CD14-positive monocyte (primary cell): Measurements from ENCODE around the gene DEF6. TPM values are rescaled to one million over a fixed set of nuclear protein-coding genes. Genes with fewer than 3 reads are reported as not detected.

ENCODE experiments used
- DNase-seq, 3 donors: peaks; one replicate each; pipeline ENCODE4 v3.0.0-alpha.2; 2011 to 2022
- H2AFZ ChIP-seq: 2 replicates; pipeline ENCODE4 v1.6.0; 2012; ENCODE audit warnings: mild to moderate bottlenecking, low read depth, low read length, inconsistent platforms; ENCODE audit not compliant: insufficient read depth, poor library complexity, severe bottlenecking
- H3K27ac ChIP-seq, 2 donors: 1 replicate in 1 of 2; 2 replicates in 1 of 2; pipeline ENCODE4 v1.5.1; 2012 to 2013; ENCODE audit warnings: low read length in 2 of 2, control low read depth in 1 of 2, inconsistent platforms in 1 of 2, low read depth in 1 of 2, mild to moderate bottlenecking in 1 of 2
- H3K27me3 ChIP-seq, 2 donors: one replicate each; pipeline versions ENCODE4 v1.6.0 to v1.6.1; 2011 to 2013; ENCODE audit warnings: low read length in 2 of 2; ENCODE audit not compliant: control insufficient read depth in 2 of 2, insufficient read depth in 2 of 2
- H3K36me3 ChIP-seq, 2 donors: replicated peaks in 1 of 2; 1 replicate in 1 of 2; 2 replicates in 1 of 2; pipeline versions ENCODE4 v1.5.1 to v1.6.1; 2012 to 2013; ENCODE audit warnings: low read length in 2 of 2, control low read depth in 1 of 2, inconsistent platforms in 1 of 2, mild to moderate bottlenecking in 1 of 2; ENCODE audit not compliant: insufficient read depth in 2 of 2, control insufficient read depth in 1 of 2
- H3K4me1 ChIP-seq, 2 donors: 1 replicate in 1 of 2; 2 replicates in 1 of 2; pipeline versions ENCODE4 v1.5.1 to v1.6.1; 2012 to 2013; ENCODE audit warnings: low read length in 2 of 2, control low read depth in 1 of 2, inconsistent platforms in 1 of 2, mild to moderate bottlenecking in 1 of 2, moderate library complexity in 1 of 2; ENCODE audit not compliant: insufficient read depth in 2 of 2, control insufficient read depth in 1 of 2
- H3K4me2 ChIP-seq: replicated peaks from 2 replicates; pipeline ENCODE3; 2012; ENCODE audit warnings: low read length, moderate library complexity, mild to moderate bottlenecking; ENCODE audit not compliant: poor library complexity, severe bottlenecking; ENCODE audit errors: extremely low read depth
- H3K4me3 ChIP-seq, 3 experiments: fragments of 200-600 bp in 1 of 3; sonication (generic) in 1 of 3; replicated peaks in 1 of 3; 1 replicate in 2 of 3; 2 replicates in 1 of 3; pipeline ENCODE4 v1.5.1; 2011 to 2013; ENCODE audit warnings: low read length in 3 of 3, mild to moderate bottlenecking in 3 of 3, control low read depth in 2 of 3, low read depth in 2 of 3, inconsistent platforms in 1 of 3, moderate library complexity in 1 of 3
- H3K79me2 ChIP-seq: 2 replicates; pipeline ENCODE4 v1.6.0; 2012; ENCODE audit warnings: mild to moderate bottlenecking, control low read depth, inconsistent platforms, low read length, moderate library complexity; ENCODE audit not compliant: insufficient read depth
- H3K9ac ChIP-seq: 2 replicates; pipeline ENCODE4 v1.6.0; 2017; ENCODE audit warnings: low read length, mild to moderate bottlenecking; ENCODE audit not compliant: insufficient read depth, poor library complexity, severe bottlenecking
- H3K9me3 ChIP-seq, 2 donors: replicated peaks in 1 of 2; 1 replicate in 1 of 2; 2 replicates in 1 of 2; pipeline versions ENCODE4 v1.5.1 to v1.6.1; 2012 to 2013; ENCODE audit warnings: low read length in 2 of 2, control low read depth in 1 of 2; ENCODE audit not compliant: control insufficient read depth in 1 of 2, insufficient read depth in 1 of 2
- H4K20me1 ChIP-seq: 2 replicates; pipeline ENCODE4 v1.6.0; 2012; ENCODE audit warnings: mild to moderate bottlenecking, low read length, control low read depth, moderate library complexity; ENCODE audit not compliant: insufficient read depth
- H3K27ac Mint-ChIP-seq, 7 donors: one replicate each; pipeline ENCODE4 v1.8.0; 2020; ENCODE audit warnings: mild to moderate bottlenecking in 7 of 7, mixed read lengths in 7 of 7, moderate library complexity in 6 of 7, inconsistent platforms in 2 of 7
- H3K27me3 Mint-ChIP-seq, 3 donors: one replicate each; pipeline ENCODE4 v1.8.0; 2021 to 2022; ENCODE audit warnings: low read depth in 3 of 3, mild to moderate bottlenecking in 3 of 3, mixed read lengths in 3 of 3, moderate library complexity in 3 of 3, inconsistent platforms in 1 of 3
- H3K36me3 Mint-ChIP-seq, 2 donors: one replicate each; pipeline ENCODE4 v1.8.0; 2020; ENCODE audit warnings: mixed read lengths in 2 of 2, inconsistent platforms in 1 of 2, mild to moderate bottlenecking in 1 of 2
- H3K4me1 Mint-ChIP-seq: one replicate; pipeline ENCODE4 v1.8.0; 2020; ENCODE audit warnings: mild to moderate bottlenecking, mixed read lengths
- H3K4me3 Mint-ChIP-seq, 2 donors: one replicate each; pipeline ENCODE4 v1.8.0; 2020; ENCODE audit warnings: mild to moderate bottlenecking in 2 of 2, mixed read lengths in 2 of 2, moderate library complexity in 1 of 2
- H3K9me3 Mint-ChIP-seq, 7 donors: one replicate each; pipeline ENCODE4 v1.8.0; 2020 to 2022; ENCODE audit warnings: mixed read lengths in 7 of 7, mild to moderate bottlenecking in 6 of 7, moderate library complexity in 6 of 7, inconsistent platforms in 2 of 7
- CTCF ChIP-seq: fragments of 200-600 bp; IDR thresholded peaks from one replicate; pipeline ENCODE4 v1.8.0; 2022; ENCODE audit warnings: antibody characterized with exemption, mild to moderate bottlenecking
- WGBS: methylation state at CpG from one replicate; pipeline ENCODE4 v1.1.5; 2013; ENCODE audit warnings: missing lambda C conversion rate; ENCODE audit not compliant: insufficient coverage; 5-methylcytosine and 5-hydroxymethylcytosine counted together
- intact Hi-C, 2 donors: fragments of 100-400 bp; cut with micrococcal nuclease; formaldehyde crosslinking; loops; one replicate each; pipeline versions ENCODE4 v1.15.0 to v1.15.1; 2023
- polyA plus RNA-seq, 3 donors: library from polyadenylated mRNA; depleted of rRNA in 1 of 3; unstranded in 2 of 3; stranded (reverse) in 1 of 3; fragments of 300-500 nt in 2 of 3; fragments of >200 nt in 1 of 3; fragmentation: Illumina TruSeq in 2 of 3; gene quantifications; 1 replicate in 2 of 3; 2 replicates in 1 of 3; pipeline ENCODE4 v1.2.3, GENCODE V29; 2012 to 2021

The DEF6 gene
- polyA plus RNA-seq, 3 donors: 41.2 to 110 (median 59.3) TPM

GRCh38 chr6:35321091-35321490, 23.5 kb downstream of the DEF6 start:
- H3K4me1 Mint-ChIP-seq: no peaks in the 10 kb centered on the region
- DNase-seq: no peak
- 97% methylated on average over 6 of the region's 8 CpGs for WGBS
- H3K36me3 ChIP-seq: peaks cover 80 to 95% of the 10 kb centered on the region in 2 donors
- peaks cover 80 to 95% of the 10 kb centered on the region in 2 donors for H3K36me3 Mint-ChIP-seq
- no peak overlapping the region for H3K4me3 ChIP-seq
- no peak overlapping the region for H3K9ac ChIP-seq
- TF ChIP-seq CTCF: no peak
- peaks cover 0 to 4% (median 0%) of the 10 kb centered on the region in 7 donors for H3K9me3 Mint-ChIP-seq
- H3K79me2 ChIP-seq: peaks cover 5% of the 10 kb centered on the region
- no peak overlapping the region for H3K4me3 Mint-ChIP-seq
- no peaks in the 10 kb centered on the region for H3K4me1 ChIP-seq
- H3K27me3 Mint-ChIP-seq: peaks cover 0 to 4% (median 0%) of the 10 kb centered on the region in 3 donors
- peak overlapping the region in 3 of 7 donors; percentile 28 to 63 (median 32) for H3K27ac Mint-ChIP-seq
- no peak overlapping the region for H3K4me2 ChIP-seq
- intact Hi-C loops: no loop called here
- H3K27ac ChIP-seq: no peak overlapping the region
- no peaks in the 10 kb centered on the region for H3K9me3 ChIP-seq
- no peak overlapping the region for H2AFZ ChIP-seq
- H3K27me3 ChIP-seq: no peaks in the 10 kb centered on the region
- peaks cover 39% of the 10 kb centered on the region for H4K20me1 ChIP-seq

GRCh38 chr6:35327349-35328027, 29.9 kb downstream of the DEF6 start:
- Histone ChIP-seq H3K9ac (no peak overlapping the region), H3K4me3 (no peak overlapping the region), H3K9me3 (no peaks in the 10 kb centered on the region), H3K27ac (no peak overlapping the region), H3K4me1 (no peaks in the 10 kb centered on the region), H3K4me2 (no peak overlapping the region), H3K27me3 (no peaks in the 10 kb centered on the region), H2AFZ (no peak overlapping the region), H4K20me1 (peaks cover 3% of the 10 kb centered on the region), H3K36me3 (peaks cover 19 to 45% of the 10 kb centered on the region in 2 donors), H3K79me2 (no peaks in the 10 kb centered on the region)
- peaks cover 0 to 3% (median 2%) of the 10 kb centered on the region in 7 donors for H3K9me3 Mint-ChIP-seq
- peak overlapping the region in 3 of 7 donors; percentile 55 to 79 (median 63) for H3K27ac Mint-ChIP-seq
- H3K4me3 Mint-ChIP-seq: no peak overlapping the region
- H3K36me3 Mint-ChIP-seq: peaks cover 28 to 56% of the 10 kb centered on the region in 2 donors
- TF ChIP-seq CTCF: peak; percentile 71
- H3K27me3 Mint-ChIP-seq: peaks cover 0 to 1% (median 0%) of the 10 kb centered on the region in 3 donors
- 0% methylated on average over 2 of the region's 7 CpGs for WGBS
- H3K4me1 Mint-ChIP-seq: peaks cover 10% of the 10 kb centered on the region
- DNase-seq: peak; percentile 44 to 74 (median 62)
- intact Hi-C loops: loop anchor here (5.0 kb wide), 1 partner anchor 35 kb away; no protein-coding TSS in a partner anchor
